ENCODE data around the gene RAD51B. TPM values are rescaled to one million over a fixed set of nuclear protein-coding genes. Genes with fewer than 3 reads are reported as not detected.

Gene RAD51B
- total RNA-seq, 1 donor from 2014 or later = 26.1 TPM

DNA sequence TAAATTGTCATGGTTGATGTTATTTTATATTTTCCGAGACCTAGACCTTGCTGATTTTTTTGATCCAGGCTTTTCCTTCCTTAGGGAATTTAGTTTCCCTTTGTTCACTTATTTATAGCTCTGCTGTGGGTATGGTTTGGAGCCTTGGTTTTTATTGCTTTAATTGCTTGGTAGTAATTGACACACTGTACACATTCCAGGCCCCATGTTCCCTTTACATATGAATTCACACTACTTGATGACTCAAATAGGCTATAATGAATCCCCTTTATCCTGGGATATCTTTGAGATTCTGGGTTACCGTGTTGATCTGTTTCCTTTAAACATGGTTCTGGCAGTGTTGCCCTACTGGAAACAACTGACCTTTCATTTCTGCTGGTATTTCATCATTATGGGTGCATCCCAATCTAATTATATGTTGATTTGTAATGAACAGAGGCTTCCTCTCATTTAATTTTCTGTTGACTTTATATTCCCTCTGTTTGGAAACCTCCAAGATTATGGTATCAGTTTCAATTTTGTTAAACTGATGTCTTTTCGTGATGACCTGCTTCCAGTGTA, 424.0 kb downstream of the RAD51B start:
- H3K27me3 Mint-ChIP-seq (ENCODE audit: insufficient read depth) = no peaks in the 10 kb centered on the region
- no peak for DNase-seq (ENCODE audit: low spot score)
- intact Hi-C loops (cut with micrococcal nuclease) = no loop called here

DNA sequence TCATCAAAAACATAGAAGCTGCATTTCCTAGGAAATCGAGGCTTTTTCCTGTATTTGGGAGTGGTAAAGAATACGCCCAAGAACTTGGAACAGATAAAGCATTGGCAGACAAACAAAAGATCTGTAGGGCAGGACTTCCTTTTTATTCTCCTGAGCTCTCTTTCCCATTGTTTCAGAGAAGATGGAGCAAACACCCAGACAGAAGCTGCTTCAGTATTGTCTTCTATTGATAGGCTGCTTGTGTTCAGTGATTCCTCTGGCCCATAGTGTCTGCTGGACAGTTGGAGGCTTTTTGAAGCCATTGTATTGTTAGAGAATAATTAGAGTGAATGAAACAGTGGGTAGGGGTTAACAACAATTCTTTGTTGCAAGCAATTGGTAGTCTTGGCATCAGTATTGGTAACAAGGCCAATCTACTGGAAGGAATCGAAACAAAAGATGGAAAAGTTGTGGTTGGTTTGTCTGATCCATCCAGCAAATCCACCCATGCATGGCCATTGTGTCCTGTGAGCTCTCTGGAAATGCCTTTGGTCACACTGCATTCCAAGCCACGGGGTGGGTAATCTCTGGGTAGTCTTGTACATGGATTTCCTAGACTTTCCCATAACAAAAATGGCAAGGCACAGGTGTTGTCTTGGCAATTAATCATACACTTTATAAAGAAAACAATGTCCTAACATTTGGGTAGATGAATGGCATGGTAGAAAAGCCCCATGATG, 424.8 kb downstream of the RAD51B start:
- H3K9me3 Mint-ChIP-seq = no peaks in the 10 kb centered on the region
- intact Hi-C loops (cut with micrococcal nuclease) = no loop called here

More for the DNA sequence above, 424.0 kb downstream of the RAD51B start:
- Mint-ChIP-seq H3K4me1 (ENCODE audit: low read depth) (peaks cover 18% of the 10 kb centered on the region), H3K4me3 (no peak overlapping the region), H3K27ac (no peak overlapping the region), H3K36me3 (ENCODE audit: low read depth) (no peaks in the 10 kb centered on the region), H3K9me3 (no peaks in the 10 kb centered on the region)

GRCh38 chr14:68245146-68246073, 425.8 kb downstream of the RAD51B start:
- intact Hi-C loops (cut with micrococcal nuclease) = loop anchor here (5.0 kb wide), 2 partner anchors 303 to 472 kb away; no protein-coding TSS in a partner anchor
- H3K9me3 Mint-ChIP-seq = no peaks in the 10 kb centered on the region
- H3K27ac Mint-ChIP-seq = no peak overlapping the region

More for the DNA sequence above, 424.8 kb downstream of the RAD51B start:
- no peak overlapping the region for H3K27ac Mint-ChIP-seq
- H3K27me3 Mint-ChIP-seq (ENCODE audit: insufficient read depth) = no peaks in the 10 kb centered on the region
- peaks cover 21% of the 10 kb centered on the region for H3K4me1 Mint-ChIP-seq (ENCODE audit: low read depth)
- DNase-seq (ENCODE audit: low spot score) = no peak
- no peaks in the 10 kb centered on the region for H3K36me3 Mint-ChIP-seq (ENCODE audit: low read depth)
- no peak overlapping the region for H3K4me3 Mint-ChIP-seq

DNA sequence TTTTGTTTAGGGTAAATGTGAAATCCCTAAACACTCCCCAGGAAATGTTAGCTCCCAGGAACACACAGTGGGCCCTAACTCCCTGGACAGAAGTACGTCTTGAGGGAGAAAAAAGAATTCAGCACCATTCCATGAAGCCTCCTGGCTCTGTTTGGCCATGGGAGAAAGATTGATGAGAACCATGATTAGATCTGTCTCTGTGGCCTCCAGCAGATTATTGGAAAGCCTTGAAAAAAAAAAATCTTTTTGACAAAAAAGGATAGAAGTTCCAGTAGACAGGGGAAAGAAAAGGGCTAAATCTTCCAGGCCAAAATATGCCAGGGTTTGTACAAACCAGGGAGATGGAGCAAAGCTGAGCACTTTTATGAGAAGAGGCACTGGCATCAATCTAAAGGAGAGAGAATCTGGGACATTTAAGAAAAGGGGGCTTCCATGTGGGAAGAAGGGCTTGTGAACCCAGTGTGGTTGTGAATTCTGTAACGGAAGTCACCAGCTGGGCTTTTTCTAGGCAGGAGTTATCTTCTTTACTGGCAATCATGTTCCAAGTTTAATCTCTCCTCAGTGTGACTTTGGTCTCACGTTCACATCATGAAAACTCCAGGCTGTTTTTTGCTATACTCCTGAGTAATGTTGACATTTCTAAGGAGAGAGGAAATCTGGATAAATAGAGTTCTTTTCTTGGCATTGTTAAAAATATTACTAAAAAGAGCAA, 426.7 kb downstream of the RAD51B start:
- Mint-ChIP-seq H3K27me3 (ENCODE audit: insufficient read depth) (no peaks in the 10 kb centered on the region), H3K36me3 (ENCODE audit: low read depth) (no peaks in the 10 kb centered on the region), H3K27ac (no peak overlapping the region), H3K9me3 (no peaks in the 10 kb centered on the region), H3K4me3 (no peak overlapping the region), H3K4me1 (ENCODE audit: low read depth) (peaks cover 36% of the 10 kb centered on the region)
- DNase-seq (ENCODE audit: low spot score) = no peak
- intact Hi-C loops (cut with micrococcal nuclease) = loop anchor here (5.0 kb wide), 2 partner anchors 304 to 471 kb away; no protein-coding TSS in a partner anchor

More at GRCh38 chr14:68245146-68246073, 425.8 kb downstream of the RAD51B start:
- DNase-seq (ENCODE audit: low spot score) = no peak
- no peak overlapping the region for H3K4me3 Mint-ChIP-seq
- H3K4me1 Mint-ChIP-seq (ENCODE audit: low read depth) = peaks cover 27% of the 10 kb centered on the region
- H3K27me3 Mint-ChIP-seq (ENCODE audit: insufficient read depth) = no peaks in the 10 kb centered on the region
- no peaks in the 10 kb centered on the region for H3K36me3 Mint-ChIP-seq (ENCODE audit: low read depth)

DNA sequence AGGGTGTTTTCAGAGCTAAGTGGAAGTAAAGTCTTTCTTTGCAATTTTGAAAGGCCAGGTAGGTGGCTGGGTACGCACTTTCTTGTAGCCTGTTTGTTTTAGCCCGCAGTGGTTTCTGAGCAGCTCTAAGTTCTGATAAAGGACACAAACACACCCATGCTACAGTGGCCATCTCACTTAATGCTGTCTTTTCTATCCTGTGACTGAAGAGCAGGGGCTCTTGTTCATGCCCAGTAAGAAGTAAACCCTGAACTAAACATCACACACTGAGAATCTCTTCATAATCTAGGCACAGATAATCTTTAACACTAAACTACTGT, 427.2 kb downstream of the RAD51B start:
- Mint-ChIP-seq H3K4me1 (ENCODE audit: low read depth) (peaks cover 41% of the 10 kb centered on the region), H3K27me3 (ENCODE audit: insufficient read depth) (no peaks in the 10 kb centered on the region), H3K27ac (no peak overlapping the region), H3K4me3 (no peak overlapping the region), H3K36me3 (ENCODE audit: low read depth) (no peaks in the 10 kb centered on the region), H3K9me3 (no peaks in the 10 kb centered on the region)
- no peak for DNase-seq (ENCODE audit: low spot score)
- intact Hi-C loops (cut with micrococcal nuclease) = loop anchor here (1.0 to 5.0 kb wide), 3 partner anchors 36 to 471 kb away; no protein-coding TSS in a partner anchor

DNA sequence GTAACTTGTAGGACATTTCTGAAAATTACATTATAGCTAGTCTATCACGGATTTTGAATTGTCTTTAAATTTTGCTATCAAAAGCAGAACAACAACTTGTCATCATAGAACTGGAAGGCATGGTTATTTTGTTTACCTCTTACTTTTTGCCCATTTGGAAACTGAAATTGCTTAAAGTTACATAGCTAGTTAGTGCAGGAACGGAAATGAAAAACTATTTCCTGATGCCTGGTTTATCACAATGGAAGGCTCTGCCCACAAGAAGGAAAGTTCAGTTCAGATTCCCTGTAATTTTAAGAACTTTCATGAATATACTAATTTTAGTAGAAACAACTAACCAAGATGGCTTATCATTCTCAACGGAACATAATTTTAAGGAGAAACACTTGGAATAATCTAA, 427.7 kb downstream of the RAD51B start:
- no peaks in the 10 kb centered on the region for H3K9me3 Mint-ChIP-seq
- no peak overlapping the region for H3K27ac Mint-ChIP-seq
- DNase-seq (ENCODE audit: low spot score) = no peak
- H3K36me3 Mint-ChIP-seq (ENCODE audit: low read depth) = no peaks in the 10 kb centered on the region
- no peak overlapping the region for H3K4me3 Mint-ChIP-seq
- peaks cover 42% of the 10 kb centered on the region for H3K4me1 Mint-ChIP-seq (ENCODE audit: low read depth)
- intact Hi-C loops (cut with micrococcal nuclease) = loop anchor here (1.0 to 5.0 kb wide), 3 partner anchors 37 to 470 kb away; no protein-coding TSS in a partner anchor
- no peaks in the 10 kb centered on the region for H3K27me3 Mint-ChIP-seq (ENCODE audit: insufficient read depth)

- H3K4me1 Mint-ChIP-seq (ENCODE audit: low read depth) = peaks cover 42% of the 10 kb centered on the region
- DNase-seq (ENCODE audit: low spot score) = no peak
- no peak overlapping the region for H3K4me3 Mint-ChIP-seq
- H3K27ac Mint-ChIP-seq = no peak overlapping the region
- H3K9me3 Mint-ChIP-seq = no peaks in the 10 kb centered on the region
- H3K27me3 Mint-ChIP-seq (ENCODE audit: insufficient read depth) = no peaks in the 10 kb centered on the region
- no peaks in the 10 kb centered on the region for H3K36me3 Mint-ChIP-seq (ENCODE audit: low read depth)
- intact Hi-C loops (cut with micrococcal nuclease) = loop anchor here (1.0 to 5.0 kb wide), 10 partner anchors 15 to 597 kb away; no protein-coding TSS in a partner anchor
Measured at GRCh38 chr14:68247676-68248268, 428.2 kb downstream of the RAD51B start.

DNA sequence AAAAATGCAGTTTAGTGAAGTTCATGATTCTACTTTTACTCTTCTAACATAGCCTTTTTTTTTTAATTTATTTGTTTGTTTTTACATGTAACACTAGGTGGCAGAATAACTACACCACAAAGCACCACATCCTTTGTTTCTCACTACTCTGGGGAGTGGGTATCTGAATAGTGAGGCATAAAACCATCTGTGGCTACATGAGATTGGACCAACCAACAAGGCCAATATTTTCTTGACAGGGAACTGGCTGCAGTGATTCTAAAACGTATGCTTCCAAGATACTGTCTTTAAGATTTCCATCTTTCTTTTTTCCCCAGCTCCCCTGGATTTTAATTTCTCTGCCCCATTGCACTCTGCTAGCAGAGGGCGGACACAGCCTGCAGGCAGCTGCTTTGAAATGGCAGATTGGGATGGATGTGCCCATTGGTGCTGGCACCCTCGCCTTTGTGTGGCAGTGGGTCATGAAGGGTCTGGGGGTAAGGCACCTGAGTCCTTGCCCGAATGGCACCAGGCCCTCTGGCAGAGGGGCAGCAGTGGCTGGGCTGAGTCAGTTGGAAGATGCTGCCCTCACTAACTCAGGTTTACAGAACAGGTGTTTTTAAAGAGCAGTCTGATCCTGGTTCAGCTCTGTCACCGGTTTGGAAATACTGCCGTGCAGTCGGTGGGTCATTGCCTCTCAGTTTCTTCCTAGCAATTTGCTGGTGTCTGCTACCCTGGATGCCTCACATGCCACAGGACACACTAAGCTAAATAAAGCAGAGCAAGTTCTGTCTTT, 429.1 kb downstream of the RAD51B start:
- no peaks in the 10 kb centered on the region for H3K36me3 Mint-ChIP-seq (ENCODE audit: low read depth)
- no peaks in the 10 kb centered on the region for H3K27me3 Mint-ChIP-seq (ENCODE audit: insufficient read depth)
- intact Hi-C loops (cut with micrococcal nuclease) = loop anchor here (1.0 to 5.0 kb wide), 9 partner anchors 16 to 596 kb away; no protein-coding TSS in a partner anchor
- no peak overlapping the region for H3K4me3 Mint-ChIP-seq
- H3K27ac Mint-ChIP-seq = no peak overlapping the region
- DNase-seq (ENCODE audit: low spot score) = no peak
- H3K9me3 Mint-ChIP-seq = no peaks in the 10 kb centered on the region
- H3K4me1 Mint-ChIP-seq (ENCODE audit: low read depth) = peaks cover 41% of the 10 kb centered on the region

GRCh38 chr14:68249661-68250451, 430.3 kb downstream of the RAD51B start:
- Mint-ChIP-seq H3K9me3 (no peaks in the 10 kb centered on the region), H3K36me3 (ENCODE audit: low read depth) (no peaks in the 10 kb centered on the region), H3K4me1 (ENCODE audit: low read depth) (peaks cover 37% of the 10 kb centered on the region), H3K27me3 (ENCODE audit: insufficient read depth) (no peaks in the 10 kb centered on the region), H3K4me3 (no peak overlapping the region), H3K27ac (peak overlapping the region; percentile 45)
- intact Hi-C loops (cut with micrococcal nuclease) = loop anchor here (2.0 to 5.0 kb wide), 5 partner anchors 17 to 467 kb away; no protein-coding TSS in a partner anchor
- DNase-seq (ENCODE audit: low spot score) = no peak

GRCh38 chr14:68250927-68251768, 431.6 kb downstream of the RAD51B start:
- H3K27me3 Mint-ChIP-seq (ENCODE audit: insufficient read depth) = no peaks in the 10 kb centered on the region
- intact Hi-C loops (cut with micrococcal nuclease) = loop anchor here (2.0 kb wide), 1 partner anchor 24 kb away; no protein-coding TSS in a partner anchor
- no peak overlapping the region for H3K4me3 Mint-ChIP-seq
- no peak overlapping the region for H3K27ac Mint-ChIP-seq
- H3K36me3 Mint-ChIP-seq (ENCODE audit: low read depth) = no peaks in the 10 kb centered on the region
- H3K4me1 Mint-ChIP-seq (ENCODE audit: low read depth) = peaks cover 42% of the 10 kb centered on the region
- DNase-seq (ENCODE audit: low spot score) = no peak
- no peaks in the 10 kb centered on the region for H3K9me3 Mint-ChIP-seq
